ENCODE measurements around the gene UBE2S.

UBE2S gene

DNA sequence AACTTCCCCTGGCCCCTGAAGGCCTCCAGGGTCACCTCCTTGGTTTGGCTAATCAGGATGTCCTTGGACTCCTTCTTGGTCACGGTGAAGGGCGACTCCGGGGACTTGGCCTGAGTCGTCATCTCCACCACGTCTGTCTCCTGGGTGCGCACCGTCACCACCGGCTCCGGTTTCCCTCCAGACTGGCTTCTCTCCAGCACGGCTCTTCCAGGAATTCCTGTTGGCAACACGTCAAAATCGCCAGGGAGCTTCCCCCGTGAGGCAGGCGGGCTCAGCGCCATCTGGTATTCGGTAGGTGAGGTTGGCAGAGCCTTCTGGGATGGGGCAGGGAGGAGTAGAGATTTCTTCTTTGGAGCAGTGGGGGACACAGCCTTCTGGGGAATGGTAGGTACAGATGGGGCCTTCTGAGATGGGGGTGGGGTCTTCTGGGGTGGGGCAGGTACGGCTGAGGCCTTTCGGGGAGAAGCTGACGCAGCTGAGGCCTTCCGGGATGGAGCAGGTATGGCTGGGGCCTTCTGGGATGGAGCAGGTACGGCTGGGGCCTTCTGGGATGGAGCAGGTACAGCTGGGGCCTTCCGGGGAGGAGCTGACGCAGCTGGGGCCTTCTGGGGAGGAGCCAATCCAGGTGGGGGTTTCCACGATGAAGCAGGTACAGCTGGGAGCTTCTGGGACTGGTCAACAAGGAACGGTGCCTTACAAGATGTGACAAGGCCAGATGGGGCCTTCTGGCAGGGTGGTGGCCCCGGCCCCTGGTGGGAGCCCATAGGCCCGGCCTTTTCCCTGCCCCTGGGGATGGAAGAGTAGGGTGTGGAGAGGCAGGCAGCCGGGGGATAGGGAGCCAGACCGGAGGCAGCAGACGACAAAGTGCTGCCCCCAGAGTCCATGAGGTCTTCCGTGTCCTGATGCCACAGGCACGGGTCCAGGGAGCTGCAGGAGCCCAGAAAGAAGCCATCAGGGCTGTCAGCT lies 48.4 kb downstream of the UBE2S start:
- Histone ChIP-seq H3K9me3 (ENCODE audit: insufficient read depth, low read length) (no peaks in the 10 kb centered on the region), H3K36me3 (ENCODE audit: low read length) (no peaks in the 10 kb centered on the region), H3K4me2 (ENCODE audit: low read depth, low read length, poor library complexity, severe bottlenecking) (no peak overlapping the region), H3K9ac (ENCODE audit: low read length) (no peak overlapping the region), H3F3A (ENCODE audit: insufficient read depth) (no peaks in the 10 kb centered on the region), H3K79me2 (ENCODE audit: insufficient read depth, low read length) (no peaks in the 10 kb centered on the region), H3K27me3 (ENCODE audit: low read length) (no peaks in the 10 kb centered on the region), H3K9me2 (replicated peaks; ENCODE audit: insufficient read depth, low read length) (no peaks in the 10 kb centered on the region), H2AFZ (ENCODE audit: low read depth, low read length, severe bottlenecking) (no peak overlapping the region), H3K27ac (ENCODE audit: low read depth, low read length) (no peak overlapping the region), H3K4me3 (ENCODE audit: insufficient read depth, low read length, poor library complexity, severe bottlenecking) (no peak overlapping the region), H4K20me1 (ENCODE audit: low read depth, low read length) (no peaks in the 10 kb centered on the region)
- no peak for TF ChIP-seq EZH2phosphoT487 (conservative IDR thresholded peaks at IDR 0.05; ENCODE audit: low read length)
- TF ChIP-seq, protein P1, sequence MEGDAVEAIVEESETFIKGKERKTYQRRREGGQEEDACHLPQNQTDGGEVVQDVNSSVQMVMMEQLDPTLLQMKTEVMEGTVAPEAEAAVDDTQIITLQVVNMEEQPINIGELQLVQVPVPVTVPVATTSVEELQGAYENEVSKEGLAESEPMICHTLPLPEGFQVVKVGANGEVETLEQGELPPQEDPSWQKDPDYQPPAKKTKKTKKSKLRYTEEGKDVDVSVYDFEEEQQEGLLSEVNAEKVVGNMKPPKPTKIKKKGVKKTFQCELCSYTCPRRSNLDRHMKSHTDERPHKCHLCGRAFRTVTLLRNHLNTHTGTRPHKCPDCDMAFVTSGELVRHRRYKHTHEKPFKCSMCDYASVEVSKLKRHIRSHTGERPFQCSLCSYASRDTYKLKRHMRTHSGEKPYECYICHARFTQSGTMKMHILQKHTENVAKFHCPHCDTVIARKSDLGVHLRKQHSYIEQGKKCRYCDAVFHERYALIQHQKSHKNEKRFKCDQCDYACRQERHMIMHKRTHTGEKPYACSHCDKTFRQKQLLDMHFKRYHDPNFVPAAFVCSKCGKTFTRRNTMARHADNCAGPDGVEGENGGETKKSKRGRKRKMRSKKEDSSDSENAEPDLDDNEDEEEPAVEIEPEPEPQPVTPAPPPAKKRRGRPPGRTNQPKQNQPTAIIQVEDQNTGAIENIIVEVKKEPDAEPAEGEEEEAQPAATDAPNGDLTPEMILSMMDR (IDR thresholded peaks at IDR 0.05; ENCODE audit: insufficient read depth, low read length, poor library complexity, severe bottlenecking), result no peak

DNA sequence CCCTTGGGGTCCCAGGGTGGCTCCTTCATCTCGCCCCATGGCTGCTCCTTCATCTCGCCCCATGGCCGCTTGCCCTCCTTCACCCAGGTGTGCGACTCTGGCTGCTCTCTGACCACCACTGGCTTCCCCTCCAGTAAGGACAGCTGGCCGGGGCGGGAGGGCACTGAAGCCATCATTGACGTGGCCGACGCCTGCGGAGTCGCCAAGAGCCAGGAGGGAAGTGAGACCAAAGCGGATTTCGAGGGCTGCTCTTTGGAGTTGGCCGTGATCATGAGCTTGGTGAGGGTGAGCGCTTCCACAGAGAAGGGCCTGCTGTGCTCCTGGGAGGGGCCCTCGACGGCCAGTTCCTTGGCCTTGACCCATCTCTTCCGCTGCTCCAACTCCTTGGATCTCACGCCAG lies 49.1 kb downstream of the UBE2S start:
- Histone ChIP-seq H3K4me3 (ENCODE audit: insufficient read depth, low read length, poor library complexity, severe bottlenecking) (no peak overlapping the region), H3F3A (ENCODE audit: insufficient read depth) (no peaks in the 10 kb centered on the region), H2AFZ (ENCODE audit: low read depth, low read length, severe bottlenecking) (no peak overlapping the region), H3K27me3 (ENCODE audit: low read length) (no peaks in the 10 kb centered on the region), H3K36me3 (ENCODE audit: low read length) (no peaks in the 10 kb centered on the region), H3K4me2 (ENCODE audit: low read depth, low read length, poor library complexity, severe bottlenecking) (no peak overlapping the region), H3K79me2 (ENCODE audit: insufficient read depth, low read length) (no peaks in the 10 kb centered on the region), H3K9ac (ENCODE audit: low read length) (no peak overlapping the region), H3K27ac (ENCODE audit: low read depth, low read length) (no peak overlapping the region), H3K9me2 (replicated peaks; ENCODE audit: insufficient read depth, low read length) (no peaks in the 10 kb centered on the region), H3K9me3 (ENCODE audit: insufficient read depth, low read length) (no peaks in the 10 kb centered on the region), H4K20me1 (ENCODE audit: low read depth, low read length) (no peaks in the 10 kb centered on the region)
- no peak for TF ChIP-seq EZH2phosphoT487 (conservative IDR thresholded peaks at IDR 0.05; ENCODE audit: low read length)
- TF ChIP-seq, protein P1 (IDR thresholded peaks at IDR 0.05; ENCODE audit: insufficient read depth, low read length, poor library complexity, severe bottlenecking), result no peak

DNA sequence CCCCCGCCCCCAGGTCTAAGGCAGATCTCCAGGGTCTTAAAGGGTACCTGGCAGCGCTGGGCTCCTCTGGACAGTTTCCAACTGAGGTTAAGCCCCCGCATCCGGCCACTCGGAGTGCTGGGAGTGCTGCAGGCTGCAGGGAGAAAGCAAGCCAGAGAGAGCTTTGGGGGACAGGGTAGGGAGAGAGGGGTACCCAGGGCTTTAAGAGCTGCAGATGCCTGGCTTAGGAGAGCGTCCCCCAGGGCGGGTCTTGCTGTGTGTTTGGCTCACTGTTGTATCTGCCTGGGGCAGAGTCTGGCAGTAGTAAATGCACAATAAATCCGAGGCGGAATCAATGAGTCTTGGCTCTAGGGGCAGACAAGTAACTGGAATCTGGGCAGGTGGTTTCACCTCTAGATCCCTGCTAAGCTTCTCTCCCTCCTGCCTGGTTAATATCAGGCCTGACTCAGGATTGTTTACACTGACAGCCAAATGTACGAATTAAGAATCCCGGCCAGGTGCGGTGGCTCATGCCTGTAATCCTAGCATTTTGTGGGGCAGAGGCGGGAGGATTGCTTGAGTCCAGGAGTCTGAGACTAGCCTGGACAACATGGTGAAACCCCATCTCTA lies 52.3 kb downstream of the UBE2S start:
- Histone ChIP-seq H3K9ac (ENCODE audit: low read length) (no peak overlapping the region), H3K9me2 (replicated peaks; ENCODE audit: insufficient read depth, low read length) (no peaks in the 10 kb centered on the region), H3K27me3 (ENCODE audit: low read length) (no peaks in the 10 kb centered on the region), H3K79me2 (ENCODE audit: insufficient read depth, low read length) (no peaks in the 10 kb centered on the region), H3K36me3 (ENCODE audit: low read length) (no peaks in the 10 kb centered on the region), H4K20me1 (ENCODE audit: low read depth, low read length) (no peaks in the 10 kb centered on the region), H3K9me3 (ENCODE audit: insufficient read depth, low read length) (no peaks in the 10 kb centered on the region), H3K27ac (ENCODE audit: low read depth, low read length) (no peak overlapping the region), H2AFZ (ENCODE audit: low read depth, low read length, severe bottlenecking) (no peak overlapping the region), H3K4me2 (ENCODE audit: low read depth, low read length, poor library complexity, severe bottlenecking) (no peak overlapping the region), H3F3A (ENCODE audit: insufficient read depth) (no peaks in the 10 kb centered on the region), H3K4me3 (ENCODE audit: insufficient read depth, low read length, poor library complexity, severe bottlenecking) (no peak overlapping the region)
- TF ChIP-seq EZH2phosphoT487 (conservative IDR thresholded peaks at IDR 0.05; ENCODE audit: low read length), result no peak
- TF ChIP-seq, protein P1 (IDR thresholded peaks at IDR 0.05; ENCODE audit: insufficient read depth, low read length, poor library complexity, severe bottlenecking), result no peak
